Uterus (tissue), 4 donors: ENCODE data around the gene PPP1R7. TPM values are rescaled to one million over a fixed set of nuclear protein-coding genes. Genes with fewer than 3 reads are reported as not detected.

Experiments
- DNase-seq, 2 donors: peaks; one replicate each; pipeline ENCODE4 v3.0.0-alpha.2; 2019 to 2020
- H3K27ac ChIP-seq, 2 donors: fragments of 200-600 bp; sonication (generic); 1 replicate in 1 of 2; 2 replicates in 1 of 2; pipeline ENCODE4 v1.5.1; 2016 to 2018
- H3K27me3 ChIP-seq, 2 donors: fragments of 200-600 bp; sonication (generic); one replicate each; pipeline ENCODE4 v1.5.1; 2018 to 2019; ENCODE audit warnings: control low read depth in 1 of 2
- H3K36me3 ChIP-seq, 2 donors: fragments of 200-600 bp; sonication (generic); one replicate each; pipeline ENCODE4 v1.5.1; 2019; ENCODE audit warnings: control low read depth in 1 of 2
- H3K4me1 ChIP-seq, 2 donors: fragments of 200-600 bp; sonication (generic); one replicate each; pipeline ENCODE4 v1.5.1; 2018 to 2019; ENCODE audit warnings: control low read depth in 1 of 2
- H3K4me3 ChIP-seq, 2 donors: fragments of 200-600 bp; sonication (generic); 1 replicate in 1 of 2; 2 replicates in 1 of 2; pipeline ENCODE4 v1.5.1; 2018 to 2019; ENCODE audit warnings: mild to moderate bottlenecking in 1 of 2
- H3K9me3 ChIP-seq, 2 donors: fragments of 200-600 bp; sonication (generic); one replicate each; pipeline ENCODE4 v1.5.1; 2019; ENCODE audit warnings: control low read depth in 1 of 2
- CTCF ChIP-seq, 4 experiments: fragments of 200-600 bp in 2 of 4; fragments of 450-650 bp in 2 of 4; sonication (generic) in 2 of 4; IDR thresholded peaks; one replicate each; pipeline ENCODE4 v1.5.1; 2016 to 2019; ENCODE audit warnings: antibody characterized with exemption in 4 of 4, mild to moderate bottlenecking in 2 of 4, moderate library complexity in 1 of 4
- POLR2A ChIP-seq, 2 donors: fragments of 450-650 bp; IDR thresholded peaks; one replicate each; pipeline ENCODE4 v1.6.1; 2016; ENCODE audit warnings: antibody characterized with exemption in 2 of 2, mild to moderate bottlenecking in 1 of 2, moderate library complexity in 1 of 2
- intact Hi-C: fragments of 100-400 bp; cut with DNase I; formaldehyde crosslinking; loops from one replicate; pipeline ENCODE4 v1.15.1; 2023; ENCODE audit warnings: low total_unique reads
- total RNA-seq, 4 donors: library from RNA; depleted of rRNA in 3 of 4; stranded (reverse); fragments of >200 nt in 3 of 4; gene quantifications; one replicate each; pipeline versions ENCODE4 v1.1.0 to v1.2.4, GENCODE V29; 2014 to 2023
- donor health status: DM: yes; HTN: yes; CAD: no.

Gene PPP1R7
- total RNA-seq, 4 donors from 2014 or later = 8.5 to 43.6 (median 30.0) TPM

GRCh38 chr2:241225545-241225944, 75.3 kb downstream of the PPP1R7 start:
- Histone ChIP-seq H3K36me3 (no peaks in the 10 kb centered on the region), H3K4me3 (no peak overlapping the region), H3K4me1 (peaks cover 0 to 11% of the 10 kb centered on the region in 2 donors), H3K27me3 (no peaks in the 10 kb centered on the region), H3K27ac (no peak overlapping the region), H3K9me3 (no peaks in the 10 kb centered on the region)
- intact Hi-C loops = no loop called here
- TF ChIP-seq POLR2A (IDR thresholded peaks at IDR 0.05) (no peak), CTCF (IDR thresholded peaks at IDR 0.05) (no peak)
- DNase-seq = no peak

- no peak overlapping the region for H3K4me3 ChIP-seq
- TF ChIP-seq CTCF (IDR thresholded peaks at IDR 0.05) (no peak), POLR2A (IDR thresholded peaks at IDR 0.05) (no peak)
Observed at GRCh38 chr2:241225983-241226382, 75.7 kb downstream of the PPP1R7 start.

GRCh38 chr2:241226723-241227572, 76.7 kb downstream of the PPP1R7 start:
- no peak for TF ChIP-seq CTCF (IDR thresholded peaks at IDR 0.05)
- no peak for TF ChIP-seq POLR2A (IDR thresholded peaks at IDR 0.05)
- H3K4me3 ChIP-seq = no peak overlapping the region
- DNase-seq = no peak
- no peaks in the 10 kb centered on the region for H3K36me3 ChIP-seq
- no peak overlapping the region for H3K27ac ChIP-seq
- no peaks in the 10 kb centered on the region for H3K9me3 ChIP-seq
- peaks cover 0 to 11% of the 10 kb centered on the region in 2 donors for H3K4me1 ChIP-seq
- no peaks in the 10 kb centered on the region for H3K27me3 ChIP-seq
- intact Hi-C loops = no loop called here

More at GRCh38 chr2:241225983-241226382, 75.7 kb downstream of the PPP1R7 start:
- Histone ChIP-seq H3K36me3 (no peaks in the 10 kb centered on the region), H3K27me3 (no peaks in the 10 kb centered on the region), H3K27ac (no peak overlapping the region), H3K9me3 (no peaks in the 10 kb centered on the region), H3K4me1 (peaks cover 0 to 11% of the 10 kb centered on the region in 2 donors)
- intact Hi-C loops = no loop called here
- no peak for DNase-seq

GRCh38 chr2:241227594-241227993, 77.3 kb downstream of the PPP1R7 start:
- no peak for DNase-seq
- Histone ChIP-seq H3K4me1 (peaks cover 0 to 11% of the 10 kb centered on the region in 2 donors), H3K27ac (no peak overlapping the region), H3K27me3 (no peaks in the 10 kb centered on the region), H3K9me3 (no peaks in the 10 kb centered on the region), H3K36me3 (no peaks in the 10 kb centered on the region), H3K4me3 (no peak overlapping the region)
- intact Hi-C loops = no loop called here
- TF ChIP-seq POLR2A (IDR thresholded peaks at IDR 0.05) = no peak
- TF ChIP-seq CTCF (IDR thresholded peaks at IDR 0.05) = no peak

- Histone ChIP-seq H3K27ac (no peak overlapping the region), H3K27me3 (no peaks in the 10 kb centered on the region), H3K36me3 (no peaks in the 10 kb centered on the region), H3K9me3 (no peaks in the 10 kb centered on the region), H3K4me3 (no peak overlapping the region), H3K4me1 (peaks cover 0 to 11% of the 10 kb centered on the region in 2 donors)
- intact Hi-C loops = no loop called here
- no peak for DNase-seq
- no peak for TF ChIP-seq POLR2A (IDR thresholded peaks at IDR 0.05)
- no peak for TF ChIP-seq CTCF (IDR thresholded peaks at IDR 0.05)
Observed at GRCh38 chr2:241228081-241228859, 78.0 kb downstream of the PPP1R7 start.
